Breast epithelium (tissue), 4 donors: ENCODE measurements around the gene PLEKHA5. TPM values are rescaled to one million over a fixed set of nuclear protein-coding genes. Genes with fewer than 3 reads are reported as not detected.

ENCODE experiments used
- DNase-seq, 2 donors: peaks; one replicate each; pipeline ENCODE4 v3.0.0-alpha.2; 2019; ENCODE audit warnings: low spot score in 2 of 2
- H3K27ac ChIP-seq, 2 donors: fragments of 200-600 bp; sonication (generic) in 1 of 2; one replicate each; pipeline ENCODE4 v1.5.1; 2016 to 2019; ENCODE audit warnings: mild to moderate bottlenecking in 1 of 2
- H3K27me3 ChIP-seq, 2 donors: fragments of 200-600 bp; sonication (generic) in 1 of 2; one replicate each; pipeline versions ENCODE4 v1.5.1 to v1.6.0; 2017 to 2019; ENCODE audit warnings: control low read depth in 1 of 2, mild to moderate bottlenecking in 1 of 2
- H3K36me3 ChIP-seq: fragments of 200-600 bp; one replicate; pipeline ENCODE4 v1.5.1; 2019
- H3K4me1 ChIP-seq, 2 donors: fragments of 200-600 bp; sonication (generic); one replicate each; pipeline ENCODE4 v1.5.1; 2016 to 2019; ENCODE audit warnings: control low read depth in 1 of 2
- H3K4me3 ChIP-seq, 3 donors: fragments of 200-600 bp; sonication (generic); 1 replicate in 2 of 3; 2 replicates in 1 of 3; pipeline ENCODE4 v1.5.1; 2016 to 2019; ENCODE audit warnings: mild to moderate bottlenecking in 3 of 3, moderate library complexity in 2 of 3
- H3K9me3 ChIP-seq, 2 donors: fragments of 200-600 bp; sonication (generic) in 1 of 2; one replicate each; pipeline ENCODE4 v1.5.1; 2016 to 2019; ENCODE audit warnings: control low read depth in 1 of 2
- CTCF ChIP-seq, 3 donors: fragments of 450-650 bp; IDR thresholded peaks; one replicate each; pipeline ENCODE4 v1.5.1; 2016 to 2017; ENCODE audit warnings: antibody characterized with exemption in 3 of 3, mild to moderate bottlenecking in 3 of 3, moderate library complexity in 3 of 3
- POLR2A ChIP-seq: fragments of 450-650 bp; IDR thresholded peaks from one replicate; pipeline ENCODE4 v1.6.1; 2016; ENCODE audit warnings: antibody characterized with exemption, mild to moderate bottlenecking, moderate library complexity
- POLR2AphosphoS5 ChIP-seq, 3 donors: sonication (generic); formaldehyde crosslinking; IDR thresholded peaks; one replicate each; pipeline ENCODE4 v1.6.1; 2017; ENCODE audit warnings: antibody characterized with exemption in 3 of 3
- intact Hi-C: fragments of 100-400 bp; cut with DNase I; formaldehyde crosslinking; loops from one replicate; pipeline ENCODE4 v1.15.1; 2023; ENCODE audit warnings: low total_unique reads
- total RNA-seq, 3 donors: library from RNA; depleted of rRNA; stranded (reverse); fragments of >200 nt; gene quantifications; one replicate each; pipeline ENCODE4 v1.1.0, GENCODE V29; 2016

Gene PLEKHA5
- total RNA-seq, 3 donors from 2014 or later: 21.1 to 55.5 (median 49.8) TPM

DNA sequence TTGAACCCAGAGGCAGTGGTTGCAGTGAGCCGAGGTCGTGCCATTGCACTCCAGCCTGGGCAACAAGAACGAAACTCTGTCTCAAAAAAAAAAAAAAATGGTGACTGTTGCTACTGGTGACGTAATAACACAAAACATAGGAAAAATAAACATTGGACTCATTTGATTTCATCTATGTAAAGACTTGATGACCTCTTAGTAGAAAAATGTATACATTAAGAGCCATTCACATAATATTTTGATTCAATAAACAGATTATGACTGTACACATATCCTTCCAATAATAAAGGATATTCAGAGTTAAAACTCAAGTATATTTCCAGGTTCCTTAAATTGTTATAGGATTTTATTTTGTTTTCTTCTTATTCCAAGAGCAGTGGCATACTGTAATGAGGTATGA is 244.1 kb downstream of the PLEKHA5 start:
- Histone ChIP-seq H3K27me3 (no peaks in the 10 kb centered on the region), H3K4me1 (no peaks in the 10 kb centered on the region), H3K27ac (no peak overlapping the region), H3K9me3 (no peaks in the 10 kb centered on the region), H3K36me3 (no peaks in the 10 kb centered on the region), H3K4me3 (no peak overlapping the region)
- intact Hi-C loops: no loop called here
- TF ChIP-seq CTCF (IDR thresholded peaks at IDR 0.05): no peak
- no peak for TF ChIP-seq POLR2AphosphoS5 (IDR thresholded peaks at IDR 0.05)
- no peak for TF ChIP-seq POLR2A
- DNase-seq: no peak

DNA sequence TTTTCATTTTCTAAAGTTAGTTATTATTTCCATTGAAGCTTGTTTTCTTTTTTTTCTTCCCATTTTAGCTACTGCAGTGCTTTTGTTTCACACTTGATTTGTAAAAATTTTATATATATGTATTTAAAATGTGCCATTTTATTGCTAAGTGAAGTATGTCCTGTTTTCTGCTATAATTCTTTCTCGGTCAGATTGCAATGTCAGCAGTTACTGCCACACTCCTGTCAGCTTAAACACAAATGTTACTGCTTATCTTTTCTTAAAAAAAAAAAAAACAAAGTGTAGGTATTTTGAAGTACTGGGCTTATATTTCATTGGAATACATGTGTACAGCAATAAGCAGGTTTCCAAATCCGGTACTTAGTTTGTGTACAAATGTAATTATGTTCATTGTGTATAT is 246.4 kb downstream of the PLEKHA5 start:
- intact Hi-C loops: no loop called here
- no peak for TF ChIP-seq POLR2AphosphoS5 (IDR thresholded peaks at IDR 0.05)
- no peak for TF ChIP-seq CTCF (IDR thresholded peaks at IDR 0.05)
- no peak for TF ChIP-seq POLR2A
- Histone ChIP-seq H3K9me3 (no peaks in the 10 kb centered on the region), H3K27ac (no peak overlapping the region), H3K4me1 (no peaks in the 10 kb centered on the region), H3K36me3 (no peaks in the 10 kb centered on the region), H3K27me3 (no peaks in the 10 kb centered on the region), H3K4me3 (no peak overlapping the region)
- no peak for DNase-seq

DNA sequence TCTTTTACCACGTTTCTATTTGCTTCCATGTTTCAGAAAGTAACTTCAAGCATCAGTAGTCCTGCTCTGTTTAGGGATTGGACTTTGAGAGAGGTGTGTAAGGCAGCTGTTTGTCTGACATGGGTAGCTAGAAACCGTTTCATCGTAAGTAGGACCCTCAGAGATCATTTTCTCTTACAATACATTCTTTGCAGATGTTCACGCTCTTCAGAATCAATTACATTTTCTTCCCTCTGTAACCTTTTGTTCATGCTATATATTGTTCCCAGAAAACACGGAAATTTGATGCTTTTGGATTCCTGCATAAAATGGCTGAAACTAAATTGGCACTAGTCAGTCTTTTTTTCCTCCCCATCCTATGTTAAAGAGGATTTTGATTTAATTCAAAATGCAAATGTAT is 247.2 kb downstream of the PLEKHA5 start:
- H3K36me3 ChIP-seq: no peaks in the 10 kb centered on the region
- DNase-seq: no peak
- H3K27ac ChIP-seq: no peak overlapping the region
- intact Hi-C loops: no loop called here
- H3K9me3 ChIP-seq: no peaks in the 10 kb centered on the region
- H3K4me1 ChIP-seq: no peaks in the 10 kb centered on the region
- no peak for TF ChIP-seq CTCF (IDR thresholded peaks at IDR 0.05)
- TF ChIP-seq POLR2AphosphoS5 (IDR thresholded peaks at IDR 0.05): no peak
- TF ChIP-seq POLR2A: no peak
- no peak overlapping the region for H3K4me3 ChIP-seq
- H3K27me3 ChIP-seq: no peaks in the 10 kb centered on the region

GRCh38 chr12:19382111-19382526 is 252.6 kb downstream of the PLEKHA5 start:
- Histone ChIP-seq H3K36me3 (no peaks in the 10 kb centered on the region), H3K4me1 (no peaks in the 10 kb centered on the region), H3K9me3 (no peaks in the 10 kb centered on the region), H3K27me3 (no peaks in the 10 kb centered on the region), H3K27ac (no peak overlapping the region), H3K4me3 (no peak overlapping the region)
- intact Hi-C loops: no loop called here
- DNase-seq: no peak
- TF ChIP-seq POLR2A (no peak), POLR2AphosphoS5 (IDR thresholded peaks at IDR 0.05) (no peak), CTCF (IDR thresholded peaks at IDR 0.05) (no peak)

- intact Hi-C loops: no loop called here
- TF ChIP-seq CTCF (IDR thresholded peaks at IDR 0.05): no peak
- TF ChIP-seq POLR2A: no peak
- TF ChIP-seq POLR2AphosphoS5 (IDR thresholded peaks at IDR 0.05): no peak
- DNase-seq: no peak
- H3K27ac ChIP-seq: no peak overlapping the region
- no peaks in the 10 kb centered on the region for H3K4me1 ChIP-seq
- H3K4me3 ChIP-seq: no peak overlapping the region
- H3K36me3 ChIP-seq: no peaks in the 10 kb centered on the region
- no peaks in the 10 kb centered on the region for H3K9me3 ChIP-seq
- H3K27me3 ChIP-seq: no peaks in the 10 kb centered on the region
Observed at GRCh38 chr12:19382563-19382962, 253.0 kb downstream of the PLEKHA5 start.
